ENCODE results near the gene IWS1. TPM values are rescaled to one million over a fixed set of nuclear protein-coding genes. Genes with fewer than 3 reads are reported as not detected.
"Not testable (repeated sequence)": the region's sequence is repeated elsewhere in the genome, so short reads cannot be mapped to it uniquely, and the experiment has no call there.

IWS1 gene
- total RNA-seq, 1 donor from 2014 or later = 40.7 TPM

- intact Hi-C loops (cut with DNase I) = no loop called here
- DNase-seq (ENCODE audit: low spot score) = no peak
Observed at GRCh38 chr2:127471286-127471988, 54.9 kb downstream of the IWS1 start.

- DNase-seq (ENCODE audit: low spot score) = no peak
- intact Hi-C loops (cut with DNase I) = loop anchor here (10.0 kb wide), 1 partner anchor 395 kb away; no protein-coding TSS in a partner anchor
Observed at GRCh38 chr2:127469974-127470373, 56.3 kb downstream of the IWS1 start.

GRCh38 chr2:127469051-127469450 lies 57.2 kb downstream of the IWS1 start:
- no peak for DNase-seq (ENCODE audit: low spot score)
- intact Hi-C loops (cut with DNase I) = loop anchor here (10.0 kb wide), 1 partner anchor 394 kb away; no protein-coding TSS in a partner anchor

- no peak for DNase-seq (ENCODE audit: low spot score)
- intact Hi-C loops (cut with DNase I) = loop anchor here (10.0 kb wide), 1 partner anchor 390 kb away; no protein-coding TSS in a partner anchor
Observed at GRCh38 chr2:127465258-127465657, 61.0 kb downstream of the IWS1 start.

- intact Hi-C loops (cut with DNase I) = loop anchor here (10.0 kb wide), 1 partner anchor 390 kb away; no protein-coding TSS in a partner anchor
- DNase-seq (ENCODE audit: low spot score) = no peak
Observed at GRCh38 chr2:127464470-127465257, 61.6 kb downstream of the IWS1 start.

GRCh38 chr2:127463155-127463991 lies 62.9 kb downstream of the IWS1 start:
- intact Hi-C loops (cut with DNase I) = loop anchor here (10.0 kb wide), 1 partner anchor 389 kb away; no protein-coding TSS in a partner anchor
- DNase-seq (ENCODE audit: low spot score) = no peak

GRCh38 chr2:127462461-127462860 lies 63.8 kb downstream of the IWS1 start:
- no peak for DNase-seq (ENCODE audit: low spot score)
- intact Hi-C loops (cut with DNase I) = loop anchor here (10.0 kb wide), 1 partner anchor 388 kb away; no protein-coding TSS in a partner anchor

GRCh38 chr2:127456960-127457359 lies 69.3 kb downstream of the IWS1 start:
- intact Hi-C loops (cut with DNase I) = no loop called here
- DNase-seq (ENCODE audit: low spot score) = no peak

GRCh38 chr2:127455566-127456493 lies 70.5 kb downstream of the IWS1 start:
- intact Hi-C loops (cut with DNase I) = no loop called here
- no peak for DNase-seq (ENCODE audit: low spot score)

- DNase-seq (ENCODE audit: low spot score) = no peak
- intact Hi-C loops (cut with DNase I) = no loop called here
Observed at GRCh38 chr2:127454595-127455565, 71.4 kb downstream of the IWS1 start.

GRCh38 chr2:127453392-127454171 lies 72.7 kb downstream of the IWS1 start:
- intact Hi-C loops (cut with DNase I) = no loop called here
- no peak for DNase-seq (ENCODE audit: low spot score)

- intact Hi-C loops (cut with DNase I) = no loop called here
- no peak for DNase-seq (ENCODE audit: low spot score)
Observed at GRCh38 chr2:127453013-127453391, 73.3 kb downstream of the IWS1 start.

GRCh38 chr2:127452423-127452822 lies 73.9 kb downstream of the IWS1 start:
- intact Hi-C loops (cut with DNase I); DNase-seq (ENCODE audit: low spot score): not testable (repeated sequence)

- intact Hi-C loops (cut with DNase I) = no loop called here
- no peak for DNase-seq (ENCODE audit: low spot score)
Observed at GRCh38 chr2:127451981-127452380, 74.3 kb downstream of the IWS1 start.

- no peak for DNase-seq (ENCODE audit: low spot score)
- intact Hi-C loops (cut with DNase I) = no loop called here
Observed at GRCh38 chr2:127449898-127450297, 76.4 kb downstream of the IWS1 start.

- intact Hi-C loops (cut with DNase I) = no loop called here
- no peak for DNase-seq (ENCODE audit: low spot score)
Observed at GRCh38 chr2:127449414-127449813, 76.9 kb downstream of the IWS1 start.

GRCh38 chr2:127448526-127448925 lies 77.8 kb downstream of the IWS1 start:
- no peak for DNase-seq (ENCODE audit: low spot score)
- intact Hi-C loops (cut with DNase I) = no loop called here

All from cardiac septum (tissue), 1 donor.